HG03342 (cell line): ENCODE measurements around the gene PSMC5.
A peak's percentile ranks its signal among the peaks of the same experiment; 100 is the strongest.
"Not testable (repeated sequence)": the region's sequence is repeated elsewhere in the genome, so short reads cannot be mapped to it uniquely, and the experiment has no call there.

Experiments used
- ATAC-seq: cut with Tn5 transposase; IDR thresholded peaks from one replicate; pipeline ENCODE4 v1.9.1; 2021; ENCODE audit warnings: mild to moderate bottlenecking, moderate library complexity; ENCODE audit not compliant: unreplicated experiment

The PSMC5 gene

GRCh38 chr17:63827002-63827800, at the start of gene PSMC5, which contains the start of gene FTSJ3:
Gene PSMC5, plus strand, starts transcription at chr17:63827431. Its CDS starts 60 bp downstream, at chr17:63827491.
Gene FTSJ3, minus strand, starts transcription at chr17:63827663. Its CDS starts 761 bp downstream, at chr17:63826902.
- peak; percentile 89 for ATAC-seq

DNA sequence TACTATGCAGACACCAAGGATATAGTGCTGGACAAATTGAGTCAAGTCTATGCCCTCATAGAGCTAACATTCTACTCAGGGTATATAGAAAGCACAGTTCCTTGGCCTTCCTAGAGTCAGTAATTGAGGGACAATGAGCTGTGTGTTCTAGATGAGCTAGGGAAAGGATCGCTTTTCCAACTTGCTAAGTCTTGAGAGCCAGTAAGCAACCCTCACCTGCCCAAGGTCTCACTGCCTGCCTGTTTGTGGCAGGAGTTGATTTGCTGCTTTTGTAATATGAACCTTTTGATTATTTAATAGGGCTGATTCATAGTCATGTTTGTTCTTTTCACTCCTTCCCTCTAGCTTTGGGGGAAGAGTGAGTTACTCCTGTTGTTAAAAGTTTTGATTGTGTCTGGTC, 46.7 kb upstream of the PSMC5 start:
- ATAC-seq, result no peak

- ATAC-seq, result no peak
Observed at GRCh38 chr17:63780928-63781327, 46.3 kb upstream of the PSMC5 start.

GRCh38 chr17:63783522-63783921, 43.7 kb upstream of the PSMC5 start:
- no peak for ATAC-seq

GRCh38 chr17:63785556-63785955, 41.7 kb upstream of the PSMC5 start:
- ATAC-seq, result no peak

GRCh38 chr17:63786117-63786516, 41.1 kb upstream of the PSMC5 start:
- no peak for ATAC-seq

DNA sequence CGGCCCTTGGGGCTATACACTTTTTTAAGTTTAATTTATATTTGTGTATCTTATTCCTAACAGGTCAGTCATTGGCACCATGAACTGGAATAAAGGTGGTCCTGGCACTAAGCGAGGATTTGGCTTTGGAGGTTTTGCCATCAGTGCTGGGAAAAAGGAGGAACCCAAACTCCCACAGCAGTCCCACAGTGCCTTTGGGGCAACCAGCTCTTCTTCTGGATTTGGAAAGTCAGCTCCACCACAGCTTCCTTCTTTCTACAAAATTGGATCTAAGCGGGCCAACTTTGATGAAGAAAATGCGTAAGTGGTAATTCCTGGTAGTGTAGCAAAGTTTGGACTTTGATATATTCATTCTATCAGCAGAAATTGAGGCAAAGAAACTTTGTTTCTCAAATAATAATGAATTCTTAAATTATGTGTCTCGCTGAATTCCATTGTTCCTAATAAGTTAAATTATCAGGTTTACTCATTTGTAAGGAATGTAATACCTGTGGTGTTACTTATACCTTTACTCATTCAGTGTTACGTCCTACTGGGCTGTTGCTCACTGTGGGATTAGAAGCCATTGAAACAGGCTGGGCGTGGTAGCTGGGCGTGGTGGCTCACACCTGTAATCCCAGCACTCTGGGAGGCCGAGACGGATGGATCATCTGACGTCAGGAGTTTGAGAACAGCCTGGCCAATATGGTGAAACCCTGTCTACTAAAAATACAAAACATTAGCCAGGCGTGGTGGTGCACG, 40.1 kb upstream of the PSMC5 start:
- ATAC-seq, result no peak

GRCh38 chr17:63790057-63790456, 37.2 kb upstream of the PSMC5 start:
- ATAC-seq, result no peak

- no peak for ATAC-seq
Observed at GRCh38 chr17:63792055-63792729, 35.0 kb upstream of the PSMC5 start.

GRCh38 chr17:63796375-63796774, 30.9 kb upstream of the PSMC5 start:
- ATAC-seq, result not testable (repeated sequence)

GRCh38 chr17:63798572-63799106, 28.6 kb upstream of the PSMC5 start:
- no peak for ATAC-seq

- no peak for ATAC-seq
Observed at GRCh38 chr17:63800783-63801182, 26.4 kb upstream of the PSMC5 start.

DNA sequence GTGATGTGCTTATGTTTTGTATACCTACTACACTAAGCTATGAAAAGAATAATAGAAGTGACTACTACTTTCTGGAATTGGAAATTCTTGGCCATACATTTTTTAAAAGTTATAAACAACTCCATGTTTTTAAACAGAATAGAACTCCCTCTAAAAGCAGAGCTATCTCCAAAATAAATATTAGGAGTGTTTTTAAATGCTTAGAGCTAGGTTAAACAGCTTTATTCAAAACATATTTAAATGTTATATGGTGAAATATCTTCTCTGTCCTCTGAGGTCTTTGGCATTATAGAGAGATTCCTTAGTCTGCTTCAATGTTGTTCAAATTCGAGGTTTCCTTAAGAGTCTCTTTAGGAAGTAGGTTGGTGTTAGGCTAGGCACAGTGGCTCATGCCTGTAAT, 22.9 kb upstream of the PSMC5 start:
- ATAC-seq, result no peak

- ATAC-seq, result no peak
Observed at GRCh38 chr17:63805591-63805990, 21.6 kb upstream of the PSMC5 start.

DNA sequence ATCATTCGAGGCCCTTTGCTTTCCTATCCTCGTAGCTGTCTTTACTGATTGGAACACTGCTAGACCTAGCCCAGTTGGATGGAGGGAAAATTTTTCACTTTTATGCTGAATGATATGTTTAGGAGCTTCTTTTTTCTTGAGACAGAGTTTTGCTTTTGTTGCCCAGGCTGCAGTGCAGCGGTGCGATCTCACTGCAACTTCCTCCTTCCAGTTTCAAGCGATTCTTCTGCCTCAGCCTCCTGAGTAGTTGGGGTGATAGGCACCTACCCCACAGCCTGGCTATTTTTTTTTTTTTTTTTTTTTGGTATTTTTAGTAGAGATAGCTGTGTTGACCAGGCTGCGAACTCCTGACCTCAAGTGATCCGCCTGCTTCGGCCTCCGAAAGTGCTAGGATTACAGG, 17.3 kb upstream of the PSMC5 start:
- no peak for ATAC-seq

DNA sequence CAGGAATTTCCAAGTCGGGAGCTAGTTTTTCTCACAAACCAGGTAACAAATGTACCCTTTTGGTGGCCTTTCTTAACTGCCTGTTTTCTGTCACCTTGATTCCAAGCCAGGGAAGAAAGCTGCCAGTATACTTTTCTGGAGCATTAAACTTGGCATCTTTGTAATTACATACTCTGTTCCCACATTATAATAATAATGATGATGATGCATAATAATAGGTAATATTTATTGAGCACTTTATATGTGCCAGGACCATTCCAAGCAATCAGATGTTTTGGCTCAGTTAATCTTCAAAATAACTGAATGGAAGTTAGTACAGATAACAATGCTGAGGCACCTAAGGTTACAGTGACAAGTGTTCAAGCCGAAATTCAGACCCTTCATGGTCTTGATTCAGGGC, 11.1 kb upstream of the PSMC5 start:
- no peak for ATAC-seq

DNA sequence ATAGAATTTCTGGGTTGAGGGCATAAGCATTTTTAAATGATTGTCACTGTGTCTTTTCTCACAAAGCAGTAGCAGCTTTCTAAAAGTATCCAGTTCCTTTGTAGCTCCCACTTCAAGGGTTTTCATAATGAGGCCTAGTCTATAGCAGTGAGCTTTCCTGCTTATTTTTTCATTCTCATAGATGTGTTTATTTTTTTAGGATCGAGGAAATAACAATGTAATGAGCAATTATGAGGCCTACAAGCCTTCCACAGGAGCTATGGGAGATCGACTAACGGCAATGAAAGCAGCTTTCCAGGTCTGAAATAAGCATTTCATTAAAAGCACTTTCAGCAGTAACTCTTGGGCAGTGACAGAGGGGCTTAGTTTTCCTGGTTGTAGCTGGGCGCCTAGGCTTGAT, 10.6 kb upstream of the PSMC5 start:
- no peak for ATAC-seq

GRCh38 chr17:63817736-63818385, 9.4 kb upstream of the PSMC5 start:
- ATAC-seq, result no peak

DNA sequence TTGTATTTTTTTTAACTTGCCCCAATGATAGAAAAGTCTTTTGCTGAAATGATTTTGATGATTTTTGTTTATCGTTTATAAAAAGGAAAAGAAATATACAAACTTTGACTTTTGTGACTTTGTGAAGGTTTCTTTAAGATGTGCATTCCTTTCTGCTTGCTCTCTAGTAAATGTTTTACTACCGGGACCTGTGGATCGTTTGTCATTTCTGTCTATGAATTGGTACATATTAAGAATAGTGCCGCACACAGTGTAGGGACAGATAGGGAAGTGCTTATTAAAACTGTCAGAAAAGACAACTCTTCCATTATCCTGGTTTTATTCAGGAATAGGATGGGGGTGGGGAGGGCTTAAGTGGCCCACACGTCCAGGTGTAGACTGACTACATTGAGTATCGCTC, 8.1 kb upstream of the PSMC5 start:
- no peak for ATAC-seq

DNA sequence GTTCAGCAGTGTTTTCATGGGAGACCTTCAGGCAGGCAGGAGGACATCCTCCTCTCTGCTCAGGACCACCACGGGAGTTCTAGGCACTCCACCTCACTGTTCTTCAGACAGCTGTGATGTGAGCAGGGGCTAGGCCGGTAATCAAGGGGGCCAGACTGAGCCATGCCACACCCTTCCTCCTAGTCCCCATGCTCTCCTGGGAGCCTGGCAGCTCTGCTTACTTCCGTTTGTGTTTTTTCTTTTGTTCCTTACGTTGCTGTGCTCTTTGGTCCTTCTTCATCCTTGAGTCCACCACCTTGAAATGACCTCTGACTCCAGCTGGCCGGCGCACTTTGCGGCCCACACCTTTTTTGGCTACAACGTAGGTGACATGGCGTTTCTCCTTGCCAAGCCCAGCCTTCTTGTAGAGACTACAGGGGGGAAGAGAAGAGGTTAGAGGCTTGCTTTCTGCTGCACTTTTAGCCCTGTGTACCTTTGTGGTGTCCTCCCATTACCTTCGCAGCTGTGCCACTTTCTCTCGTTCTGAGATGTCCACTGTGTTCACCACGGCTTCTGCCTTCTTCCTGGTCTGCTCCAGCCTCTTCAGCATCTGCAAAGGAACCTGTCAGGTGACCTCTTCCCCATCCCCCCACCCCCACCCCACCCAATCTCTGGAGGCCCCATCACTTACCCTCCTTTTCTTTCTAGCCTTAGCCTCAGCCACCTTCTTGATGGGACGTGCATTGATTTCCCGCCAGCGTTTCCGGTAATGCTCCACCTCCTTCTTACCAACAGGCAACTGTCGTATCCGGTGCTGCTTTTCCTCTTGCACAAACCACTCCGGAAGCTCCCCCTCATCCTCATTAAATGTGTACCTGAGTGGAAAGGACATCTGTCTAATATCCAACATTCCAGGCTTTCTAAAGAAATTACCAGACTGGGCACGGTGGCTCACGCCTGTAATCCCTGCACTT, 7.4 kb upstream of the PSMC5 start:
- no peak for ATAC-seq
